GM21825 (cell line): ENCODE data around the gene PRRG2.

ENCODE experiments used
- ATAC-seq: cut with Tn5 transposase; IDR thresholded peaks from one replicate; pipeline ENCODE4 v1.9.1; 2021; ENCODE audit warnings: mild to moderate bottlenecking, moderate library complexity; ENCODE audit not compliant: unreplicated experiment

Gene PRRG2

GRCh38 chr19:49585023-49585422 lies 3.9 kb downstream of the PRRG2 start:
- ATAC-seq: no peak

GRCh38 chr19:49587227-49587626 lies 6.1 kb downstream of the PRRG2 start:
- ATAC-seq: no peak

- ATAC-seq: no peak
These were observed 7.4 kb downstream of the PRRG2 start for GRCh38 chr19:49588365-49589122.

- ATAC-seq: no peak
These were observed 8.4 kb downstream of the PRRG2 start for GRCh38 chr19:49589502-49589905.

GRCh38 chr19:49590071-49590970 lies 9.2 kb downstream of the PRRG2 start:
- peak; percentile 64 for ATAC-seq

GRCh38 chr19:49590971-49591730 lies 10.0 kb downstream of the PRRG2 start, which contains the start of gene PRR12:
PRR12 (plus strand) TSS chr19:49591182; CDS start chr19:49591655, 473 bp downstream.
- ATAC-seq: no peak

- ATAC-seq: no peak
These were observed 10.8 kb downstream of the PRRG2 start for GRCh38 chr19:49591731-49592485.

- ATAC-seq: no peak
These were observed 11.5 kb downstream of the PRRG2 start for GRCh38 chr19:49592486-49593232.

GRCh38 chr19:49593233-49594113 lies 12.4 kb downstream of the PRRG2 start:
- ATAC-seq: no peak

- ATAC-seq: no peak
These were observed 13.3 kb downstream of the PRRG2 start for GRCh38 chr19:49594157-49594992.

- ATAC-seq: no peak
These were observed 14.1 kb downstream of the PRRG2 start for GRCh38 chr19:49594993-49595818.

- ATAC-seq: no peak
These were observed 14.8 kb downstream of the PRRG2 start for GRCh38 chr19:49595819-49596404.

GRCh38 chr19:49596407-49596806 lies 15.3 kb downstream of the PRRG2 start:
- ATAC-seq: no peak

GRCh38 chr19:49596954-49597702 lies 16.0 kb downstream of the PRRG2 start:
- no peak for ATAC-seq

GRCh38 chr19:49597703-49597974 lies 16.5 kb downstream of the PRRG2 start:
- ATAC-seq: no peak
